ENCODE results near the gene UGT1A8. TPM values are rescaled to one million over a fixed set of nuclear protein-coding genes. Genes with fewer than 3 reads are reported as not detected.
"Not testable (repeated sequence)": the region's sequence is repeated elsewhere in the genome, so short reads cannot be mapped to it uniquely, and the experiment has no call there.

UGT1A8 gene
- total RNA-seq, 1 donor from 2014 or later = not detected

DNA sequence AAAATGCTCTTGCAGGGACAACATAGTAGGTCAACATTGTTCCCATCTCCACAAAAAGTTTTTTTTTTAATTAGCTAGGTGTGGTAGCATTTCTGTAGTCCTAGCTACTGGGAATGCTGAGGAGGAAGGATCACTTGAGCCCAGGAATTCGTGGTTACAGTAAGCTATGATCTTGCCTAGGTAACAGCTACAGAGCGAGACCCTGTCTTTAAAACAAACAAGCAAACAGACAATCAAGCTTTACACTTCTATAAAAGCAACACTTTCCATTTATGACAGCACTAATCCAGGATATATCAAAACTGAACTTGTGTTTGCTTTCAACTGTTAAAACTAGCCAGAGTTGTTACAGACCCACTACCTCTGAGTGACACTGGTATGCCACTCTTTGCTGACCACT lies 123.4 kb downstream of the UGT1A8 start:
- TF ChIP-seq, protein P1, sequence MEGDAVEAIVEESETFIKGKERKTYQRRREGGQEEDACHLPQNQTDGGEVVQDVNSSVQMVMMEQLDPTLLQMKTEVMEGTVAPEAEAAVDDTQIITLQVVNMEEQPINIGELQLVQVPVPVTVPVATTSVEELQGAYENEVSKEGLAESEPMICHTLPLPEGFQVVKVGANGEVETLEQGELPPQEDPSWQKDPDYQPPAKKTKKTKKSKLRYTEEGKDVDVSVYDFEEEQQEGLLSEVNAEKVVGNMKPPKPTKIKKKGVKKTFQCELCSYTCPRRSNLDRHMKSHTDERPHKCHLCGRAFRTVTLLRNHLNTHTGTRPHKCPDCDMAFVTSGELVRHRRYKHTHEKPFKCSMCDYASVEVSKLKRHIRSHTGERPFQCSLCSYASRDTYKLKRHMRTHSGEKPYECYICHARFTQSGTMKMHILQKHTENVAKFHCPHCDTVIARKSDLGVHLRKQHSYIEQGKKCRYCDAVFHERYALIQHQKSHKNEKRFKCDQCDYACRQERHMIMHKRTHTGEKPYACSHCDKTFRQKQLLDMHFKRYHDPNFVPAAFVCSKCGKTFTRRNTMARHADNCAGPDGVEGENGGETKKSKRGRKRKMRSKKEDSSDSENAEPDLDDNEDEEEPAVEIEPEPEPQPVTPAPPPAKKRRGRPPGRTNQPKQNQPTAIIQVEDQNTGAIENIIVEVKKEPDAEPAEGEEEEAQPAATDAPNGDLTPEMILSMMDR (IDR thresholded peaks at IDR 0.05) = no peak
- Mint-ChIP-seq H3K4me1 (ENCODE audit: unreplicated experiment) (no peaks in the 10 kb centered on the region), H3K27ac (ENCODE audit: unreplicated experiment) (no peak overlapping the region)

DNA sequence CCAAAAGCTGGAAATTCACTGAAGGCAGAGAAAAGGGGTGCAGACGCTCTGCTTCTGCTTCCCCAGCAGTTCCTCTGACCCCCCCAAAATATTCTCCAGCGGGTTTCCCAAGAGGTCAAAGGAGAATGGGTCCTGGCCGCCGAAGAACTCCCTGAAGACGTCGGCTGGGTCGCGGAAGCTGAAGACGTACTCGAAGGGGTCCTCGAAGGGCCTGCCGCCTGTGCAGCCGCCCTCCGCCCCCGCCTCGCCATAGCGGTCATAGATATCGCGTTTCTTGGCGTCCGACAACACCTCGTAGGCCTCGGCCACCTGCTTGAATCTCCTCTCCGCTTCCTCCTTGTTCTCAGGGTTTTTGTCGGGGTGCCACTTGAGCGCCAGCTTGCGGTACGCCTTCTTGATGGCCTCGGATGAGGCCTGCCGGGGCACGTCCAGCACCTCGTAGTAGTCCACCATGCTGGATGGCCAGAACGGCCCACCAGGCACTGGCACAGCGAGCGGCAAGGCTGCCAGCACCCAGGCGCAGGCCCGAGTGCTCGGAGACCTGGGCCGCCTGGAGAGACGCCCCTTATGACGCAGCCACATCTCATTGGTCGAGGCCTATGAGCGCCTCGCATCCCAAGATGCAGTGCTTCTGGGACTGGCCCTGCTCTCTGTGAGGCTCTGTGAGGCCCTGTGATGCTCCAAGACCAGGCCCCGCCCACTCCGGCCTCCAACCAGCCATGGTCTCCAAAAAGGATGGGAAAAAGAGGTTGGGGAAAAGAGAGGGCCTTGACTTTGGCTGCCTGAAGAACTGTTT lies 126.2 kb downstream of the UGT1A8 start:
- no peaks in the 10 kb centered on the region for H3K36me3 Mint-ChIP-seq (ENCODE audit: unreplicated experiment)
- H3K4me1 Mint-ChIP-seq (ENCODE audit: unreplicated experiment) = no peaks in the 10 kb centered on the region
- H3K27ac Mint-ChIP-seq (ENCODE audit: unreplicated experiment) = no peak overlapping the region
- no peak for DNase-seq (ENCODE audit: extremely low spot score, unreplicated experiment)
- H3K27me3 Mint-ChIP-seq (ENCODE audit: unreplicated experiment) = peaks cover 56% of the 10 kb centered on the region
- H3K9me3 Mint-ChIP-seq (ENCODE audit: unreplicated experiment) = no peaks in the 10 kb centered on the region
- TF ChIP-seq, protein P1 (IDR thresholded peaks at IDR 0.05) = no peak
- no peak overlapping the region for H3K4me3 Mint-ChIP-seq (ENCODE audit: unreplicated experiment)

More for the DNA sequence above, 123.4 kb downstream of the UGT1A8 start:
- DNase-seq (ENCODE audit: extremely low spot score, unreplicated experiment) = no peak
- H3K36me3 Mint-ChIP-seq (ENCODE audit: unreplicated experiment) = no peaks in the 10 kb centered on the region
- H3K9me3 Mint-ChIP-seq (ENCODE audit: unreplicated experiment) = no peaks in the 10 kb centered on the region
- H3K27me3 Mint-ChIP-seq (ENCODE audit: unreplicated experiment) = peaks cover 58% of the 10 kb centered on the region
- H3K4me3 Mint-ChIP-seq (ENCODE audit: unreplicated experiment) = no peak overlapping the region

DNA sequence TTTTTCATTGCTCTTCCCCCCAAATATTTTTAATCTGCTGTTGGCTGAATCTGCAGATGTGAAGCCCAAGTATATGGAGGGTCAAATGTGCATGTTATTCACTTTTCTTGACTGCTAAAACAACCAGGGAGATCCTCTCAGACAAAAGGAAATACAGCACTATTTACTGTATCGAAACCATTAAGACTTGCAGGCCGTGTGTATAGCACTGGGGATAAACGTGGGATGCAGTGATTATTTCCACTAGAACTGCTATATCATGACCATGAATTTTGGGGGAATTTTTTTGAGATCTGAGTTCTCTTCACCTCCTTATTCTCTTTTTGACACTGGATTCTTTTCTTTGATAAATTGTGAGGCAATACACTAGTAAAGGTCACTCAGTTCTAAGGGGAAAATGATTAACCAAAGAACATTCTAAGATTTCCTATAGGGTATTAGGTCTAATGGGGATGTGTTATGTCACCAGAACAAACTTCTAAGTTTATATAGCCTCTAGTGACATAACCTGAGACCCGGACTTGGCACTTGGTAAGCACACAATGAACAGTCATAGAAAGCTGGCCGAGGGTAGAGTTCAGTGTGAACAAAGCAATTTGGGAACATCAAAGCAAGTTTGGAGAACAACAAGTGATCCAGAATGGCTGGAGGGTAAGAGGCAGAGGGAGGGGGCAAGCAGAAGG lies 127.8 kb downstream of the UGT1A8 start:
- TF ChIP-seq, protein P1 (IDR thresholded peaks at IDR 0.05) = no peak
- H3K27ac Mint-ChIP-seq (ENCODE audit: unreplicated experiment) = no peak overlapping the region
- H3K36me3 Mint-ChIP-seq (ENCODE audit: unreplicated experiment) = no peaks in the 10 kb centered on the region
- peaks cover 5% of the 10 kb centered on the region for H3K9me3 Mint-ChIP-seq (ENCODE audit: unreplicated experiment)
- no peaks in the 10 kb centered on the region for H3K4me1 Mint-ChIP-seq (ENCODE audit: unreplicated experiment)
- H3K4me3 Mint-ChIP-seq (ENCODE audit: unreplicated experiment) = no peak overlapping the region
- no peak for DNase-seq (ENCODE audit: extremely low spot score, unreplicated experiment)
- H3K27me3 Mint-ChIP-seq (ENCODE audit: unreplicated experiment) = peaks cover 61% of the 10 kb centered on the region

DNA sequence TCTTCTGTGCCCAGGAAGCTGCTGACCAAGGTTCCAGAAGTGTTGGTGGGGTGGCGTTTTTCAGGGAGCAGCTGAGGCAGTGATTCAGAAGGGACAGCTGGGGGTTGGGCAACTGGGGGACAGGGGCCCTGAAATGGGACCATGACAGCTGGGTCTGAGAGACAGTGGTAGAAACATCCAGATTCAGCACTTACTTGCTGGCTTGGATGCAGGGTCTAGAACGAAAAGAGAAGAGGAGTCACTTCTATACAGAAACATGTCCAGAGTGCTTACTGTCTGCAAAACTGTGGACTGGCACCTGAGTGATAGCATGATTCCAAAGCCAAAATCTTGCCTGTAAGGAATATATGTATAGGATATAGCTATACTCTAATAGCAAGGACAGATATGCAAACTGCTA lies 128.4 kb downstream of the UGT1A8 start:
- H3K36me3 Mint-ChIP-seq (ENCODE audit: unreplicated experiment); H3K9me3 Mint-ChIP-seq (ENCODE audit: unreplicated experiment); H3K4me3 Mint-ChIP-seq (ENCODE audit: unreplicated experiment); DNase-seq (ENCODE audit: extremely low spot score, unreplicated experiment); H3K4me1 Mint-ChIP-seq (ENCODE audit: unreplicated experiment); H3K27ac Mint-ChIP-seq (ENCODE audit: unreplicated experiment): not testable (repeated sequence)
- H3K27me3 Mint-ChIP-seq (ENCODE audit: unreplicated experiment) = peaks cover 57% of the 10 kb centered on the region

DNA sequence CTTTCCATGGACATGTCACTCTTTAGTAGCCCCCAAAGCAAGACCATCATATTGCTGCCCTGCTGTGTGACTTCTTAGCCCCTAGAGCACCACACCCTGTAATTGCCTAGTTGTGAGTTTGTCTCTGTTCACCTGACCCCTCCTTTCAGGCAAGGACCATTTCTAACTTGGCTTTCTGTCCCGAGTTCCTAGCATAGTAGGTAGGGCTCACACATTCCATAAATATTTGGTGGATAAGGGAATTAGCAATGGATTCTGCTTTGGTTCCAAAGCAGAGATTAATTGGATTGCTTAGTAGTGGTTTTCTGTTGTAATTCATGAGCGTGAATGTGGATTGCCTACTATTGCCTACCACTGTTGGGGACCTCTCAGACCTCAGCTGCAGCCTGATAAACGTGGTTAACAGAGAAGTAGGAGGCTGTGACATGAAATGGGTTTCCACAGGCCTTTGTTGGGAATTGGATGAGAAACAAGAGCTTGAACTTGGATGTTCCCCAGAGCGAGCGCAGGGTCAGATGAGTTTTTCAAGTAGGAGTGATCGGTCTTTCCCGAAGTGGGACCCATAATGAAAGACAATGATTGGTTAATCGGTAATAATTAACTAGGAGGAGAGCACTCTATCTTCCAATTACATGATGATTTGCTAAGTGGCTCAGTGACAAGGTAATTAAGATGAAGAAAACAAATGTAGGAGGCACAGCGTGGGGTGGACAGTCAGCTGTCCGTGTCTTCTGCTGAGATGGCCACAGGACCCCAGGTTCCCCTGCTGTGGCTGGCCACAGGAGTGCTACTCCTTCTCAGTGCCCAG lies 129.2 kb downstream of the UGT1A8 start:
- no peak for DNase-seq (ENCODE audit: extremely low spot score, unreplicated experiment)
- no peaks in the 10 kb centered on the region for H3K36me3 Mint-ChIP-seq (ENCODE audit: unreplicated experiment)
- H3K4me1 Mint-ChIP-seq (ENCODE audit: unreplicated experiment) = peaks cover 1% of the 10 kb centered on the region
- H3K9me3 Mint-ChIP-seq (ENCODE audit: unreplicated experiment) = peaks cover 6% of the 10 kb centered on the region
- no peak overlapping the region for H3K27ac Mint-ChIP-seq (ENCODE audit: unreplicated experiment)
- H3K27me3 Mint-ChIP-seq (ENCODE audit: unreplicated experiment) = peaks cover 56% of the 10 kb centered on the region
- no peak overlapping the region for H3K4me3 Mint-ChIP-seq (ENCODE audit: unreplicated experiment)
- TF ChIP-seq, protein P1 (IDR thresholded peaks at IDR 0.05) = no peak
